ENCODE data around the gene SERPINA6.

DNA sequence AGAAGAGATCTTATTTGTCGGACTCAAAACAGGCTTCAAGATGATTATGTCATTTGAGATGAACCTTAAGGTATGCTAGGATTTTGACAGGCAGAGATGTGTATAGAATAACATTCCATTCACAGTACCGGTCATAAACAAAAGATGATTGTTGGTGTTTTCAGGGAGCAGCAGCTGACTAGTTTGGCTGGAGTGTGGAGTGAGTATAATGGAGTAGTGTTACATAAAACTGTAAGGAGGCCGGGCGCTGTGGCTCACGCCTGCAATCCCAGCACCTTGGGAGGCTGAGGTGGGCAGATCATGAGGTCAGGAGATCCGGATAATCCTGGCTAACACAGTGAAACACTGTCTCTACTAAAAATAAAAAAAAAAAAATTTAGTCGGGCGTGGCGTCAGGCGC is 54.0 kb downstream of the SERPINA6 start:
- TF ChIP-seq CTCF (conservative IDR thresholded peaks at IDR 0.05; ENCODE audit: low read length) (no peak), EZH2phosphoT487 (IDR thresholded peaks at IDR 0.05; ENCODE audit: borderline replicate concordance) (no peak)
